ENCODE measurements around the gene GATA6. TPM values are rescaled to one million over a fixed set of nuclear protein-coding genes. Genes with fewer than 3 reads are reported as not detected.

Gene GATA6
- total and polyA plus RNA-seq, 2 of the 8 experiments (the other 6 are each of a cell fraction or from before 2014, with no cell fraction given), result 0.09 TPM; not detected in 1

DNA sequence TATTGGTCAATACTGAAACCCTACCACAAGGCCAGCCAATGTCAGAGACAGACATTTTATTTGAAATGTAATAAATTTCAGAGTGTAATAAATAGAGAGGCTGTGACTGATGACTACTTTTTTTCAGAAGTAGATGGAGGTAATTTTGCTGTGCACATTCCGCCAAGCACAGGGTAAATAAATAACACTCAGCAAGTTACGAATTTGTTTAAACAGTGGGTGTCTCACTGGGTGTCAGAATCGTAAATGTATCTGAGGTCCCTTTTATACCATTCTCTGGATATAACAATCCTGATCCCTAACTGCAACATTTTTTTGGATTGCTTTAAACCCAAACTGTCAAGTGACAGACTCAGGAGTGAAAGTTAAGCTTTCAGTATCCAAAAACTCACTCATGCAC is 74.1 kb downstream of the GATA6 start:
- Histone ChIP-seq H3K23ac (ENCODE audit: insufficient read length) (no peak overlapping the region), H3K56ac (replicated peaks; ENCODE audit: insufficient read length, low read depth, low read length) (no peak overlapping the region), H2BK120ac (replicated peaks; ENCODE audit: low read depth, low read length) (no peak overlapping the region), H3K23me2 (ENCODE audit: low read depth, low read length) (no peaks in the 10 kb centered on the region), H4K91ac (replicated peaks; ENCODE audit: insufficient read length, low read length) (no peak overlapping the region), H3K4me2 (ENCODE audit: insufficient read depth in 1 of 2, low read depth in 2 of 2, low read length in 2 of 2) (no peak overlapping the region), H3K18ac (ENCODE audit: extremely low read depth, low read length) (no peak overlapping the region), H3K4me1 (replicated peaks in 1 of 4; ENCODE audit: control insufficient read depth in 3 of 4, insufficient read depth in 4 of 4, low read length in 3 of 4) (no peaks in the 10 kb centered on the region), H3K9ac (replicated peaks in 1 of 4; ENCODE audit: extremely low read depth in 1 of 4, low read depth in 3 of 4, low read length in 3 of 4) (no peak overlapping the region), H2BK20ac (ENCODE audit: low read length) (no peak overlapping the region), H3K4ac (replicated peaks; ENCODE audit: insufficient read length, low read depth, low read length) (no peak overlapping the region), H3K9me3 (ENCODE audit: insufficient read depth in 2 of 2, low read depth in 1 of 2, low read length in 1 of 2) (no peaks in the 10 kb centered on the region), H2BK12ac (ENCODE audit: low read depth, low read length) (no peak overlapping the region), H4K20me1 (replicated peaks in 1 of 2; ENCODE audit: control insufficient read depth in 1 of 2, insufficient read depth in 2 of 2, low read length in 2 of 2) (no peaks in the 10 kb centered on the region), H3K27me3 (replicated peaks in 1 of 4; ENCODE audit: control insufficient read depth in 3 of 4, extremely low read depth in 1 of 4, insufficient read depth in 3 of 4, low read length in 3 of 4) (no peaks in the 10 kb centered on the region), H2AFZ (ENCODE audit: low read length) (no peak overlapping the region), H2AK5ac (ENCODE audit: low read depth, low read length) (no peak overlapping the region), H2BK5ac (ENCODE audit: low read depth, low read length) (no peak overlapping the region), H3K4me3 (ENCODE audit: extremely low read depth in 1 of 4, insufficient read depth in 2 of 4, low read depth in 3 of 4, low read length in 4 of 4) (no peak overlapping the region), H4K5ac (ENCODE audit: insufficient read length, low read depth, low read length) (no peak overlapping the region), H2BK15ac (ENCODE audit: low read length) (no peak overlapping the region), H3K14ac (ENCODE audit: insufficient read length) (no peak overlapping the region), H3K79me2 (ENCODE audit: control insufficient read depth in 1 of 2, insufficient read depth in 2 of 2, low read length in 2 of 2) (no peaks in the 10 kb centered on the region), H3K79me1 (ENCODE audit: low read depth, low read length) (no peaks in the 10 kb centered on the region), H3K27ac (ENCODE audit: low read depth, low read length) (no peak overlapping the region), H3K36me3 (ENCODE audit: control insufficient read depth in 2 of 4, insufficient read depth in 4 of 4, low read length in 3 of 4) (no peaks in the 10 kb centered on the region), H4K8ac (ENCODE audit: extremely low read depth, insufficient read depth, low read length) (no peak overlapping the region)
- TF ChIP-seq, protein P1, sequence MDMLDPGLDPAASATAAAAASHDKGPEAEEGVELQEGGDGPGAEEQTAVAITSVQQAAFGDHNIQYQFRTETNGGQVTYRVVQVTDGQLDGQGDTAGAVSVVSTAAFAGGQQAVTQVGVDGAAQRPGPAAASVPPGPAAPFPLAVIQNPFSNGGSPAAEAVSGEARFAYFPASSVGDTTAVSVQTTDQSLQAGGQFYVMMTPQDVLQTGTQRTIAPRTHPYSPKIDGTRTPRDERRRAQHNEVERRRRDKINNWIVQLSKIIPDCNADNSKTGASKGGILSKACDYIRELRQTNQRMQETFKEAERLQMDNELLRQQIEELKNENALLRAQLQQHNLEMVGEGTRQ (IDR thresholded peaks at IDR 0.05; ENCODE audit: low read length), result no peak
- TF ChIP-seq SAP30 (IDR thresholded peaks at IDR 0.05; ENCODE audit: insufficient read depth, insufficient replicate concordance, low read length) (no peak), RBBP5 (IDR thresholded peaks at IDR 0.05; ENCODE audit: borderline replicate concordance, low read depth, low read length) (no peak), EGR1 (IDR thresholded peaks at IDR 0.05; ENCODE audit: borderline replicate concordance, low read depth, low read length) (no peak), POU5F1 (IDR thresholded peaks at IDR 0.05; ENCODE audit: low read depth, low read length) (no peak)
- FAIRE-seq (no peak), DNase-seq (ENCODE audit: low read depth in 1 of 2, low spot score in 2 of 2) (no peak)
- CTCF ChIA-PET (ENCODE audit: partially characterized antibody), result interaction anchor here (1.1 kb wide), 1 partner anchor 24 kb away, joined by 4 read pairs; no protein-coding TSS in a partner anchor
- POLR2A ChIA-PET (ENCODE audit: partially characterized antibody), result no interaction called here
- WGBS, 2 experiments (ENCODE audit: extremely low coverage in 1 of 2, insufficient coverage in 1 of 2, insufficient read length in 1 of 2, insufficient replicate concordance in 2 of 2, low coverage in 1 of 2, low lambda C conversion rate in 2 of 2, missing lambda C conversion rate in 1 of 2), result 98% methylated on average over 3 of the region's 3 CpGs; no CpG with 5 or more reads in 1 of the 2 experiments
